Activated CD4-positive, CD25-positive, alpha-beta regulatory T cell treated with anti-CD3 and anti-CD28 coated beads, Interleukin-2, amount 50 U/mL, for 72 hours (primary cell): ENCODE measurements around the gene ABHD18.
"Not testable (repeated sequence)": the region's sequence is repeated elsewhere in the genome, so short reads cannot be mapped to it uniquely, and the experiment has no call there.

Source experiments
- DNase-seq: peaks from one replicate; pipeline ENCODE4 v3.0.0; 2021

Gene ABHD18

DNA sequence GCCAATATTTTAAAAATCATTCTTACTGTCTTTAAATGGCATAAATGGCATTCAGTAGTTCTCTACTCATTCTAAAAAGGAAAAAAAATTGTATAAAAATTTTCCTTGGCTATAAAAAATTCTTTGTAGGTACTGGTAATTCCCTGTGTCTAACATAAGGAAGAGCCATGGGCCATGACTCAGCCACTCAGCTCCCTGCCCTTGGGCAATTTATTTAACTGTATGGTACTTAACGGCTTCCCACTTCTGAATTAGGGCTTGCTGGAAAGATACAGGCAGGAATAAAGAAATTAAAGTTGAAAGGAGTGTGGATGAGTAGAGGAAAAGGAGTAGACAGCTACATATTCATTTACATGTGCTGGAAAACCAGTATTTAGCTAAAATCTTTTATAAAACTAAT lies 30.6 kb downstream of the ABHD18 start:
- DNase-seq = no peak

DNA sequence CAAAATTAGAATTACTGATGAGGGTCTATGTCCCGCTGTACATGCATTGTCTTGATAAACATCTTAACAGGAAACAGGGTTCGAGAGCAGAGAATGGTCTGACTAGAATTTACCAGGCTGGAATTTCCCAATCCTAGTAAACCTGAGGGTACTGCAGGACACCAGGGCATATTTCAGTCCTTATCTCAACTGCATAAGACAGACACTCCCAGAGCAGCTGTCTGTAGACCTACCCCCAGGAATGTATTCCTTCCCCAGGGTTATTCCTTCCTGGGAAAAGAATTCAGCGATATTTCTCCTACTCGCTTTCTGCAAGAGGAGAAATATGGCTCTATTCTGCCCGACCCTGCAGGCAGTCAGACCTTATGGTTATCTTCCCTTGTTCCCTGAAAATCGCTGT lies 31.3 kb downstream of the ABHD18 start:
- DNase-seq = not testable (repeated sequence)

DNA sequence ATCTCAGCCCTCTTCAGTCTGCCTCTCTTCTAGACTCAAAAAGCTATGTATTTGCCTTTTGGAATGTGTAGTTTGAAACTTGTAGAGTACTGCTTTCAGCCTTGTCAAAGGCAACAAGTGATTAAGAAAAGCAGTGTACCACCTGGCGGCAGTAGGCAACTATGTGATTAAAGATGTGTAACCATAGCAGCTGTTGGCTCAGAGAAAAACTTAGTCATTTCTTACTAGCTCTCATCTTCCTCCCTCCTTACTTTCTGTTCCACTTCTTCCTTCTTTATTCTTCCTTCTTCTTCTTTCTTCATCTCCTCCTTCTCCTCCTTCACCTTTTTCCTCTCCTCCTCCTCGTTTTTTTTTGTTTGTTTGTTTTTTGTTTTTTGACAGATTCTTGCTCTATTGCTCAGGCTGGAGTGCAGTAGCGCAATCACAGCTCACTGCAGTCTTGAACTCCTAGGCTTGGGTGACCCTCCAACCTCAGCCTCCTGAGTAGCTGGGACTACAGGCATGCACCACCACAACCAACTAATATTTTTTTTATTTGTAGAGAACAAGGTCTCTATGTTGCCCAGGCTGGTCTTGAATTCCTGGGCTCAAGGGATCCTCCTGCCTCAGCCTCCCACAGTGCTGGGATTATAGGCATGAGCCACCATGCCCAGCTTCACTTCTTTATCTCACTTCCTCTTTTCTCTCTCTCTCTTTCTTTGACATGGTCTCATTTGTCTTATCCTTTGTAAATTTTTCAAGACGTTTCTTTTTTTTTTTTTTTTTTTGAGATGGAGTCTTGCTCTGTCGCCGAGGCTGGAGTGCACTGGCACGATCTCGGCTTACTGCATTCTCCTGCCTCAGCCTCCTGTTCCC lies 32.6 kb downstream of the ABHD18 start:
- DNase-seq = no peak

DNA sequence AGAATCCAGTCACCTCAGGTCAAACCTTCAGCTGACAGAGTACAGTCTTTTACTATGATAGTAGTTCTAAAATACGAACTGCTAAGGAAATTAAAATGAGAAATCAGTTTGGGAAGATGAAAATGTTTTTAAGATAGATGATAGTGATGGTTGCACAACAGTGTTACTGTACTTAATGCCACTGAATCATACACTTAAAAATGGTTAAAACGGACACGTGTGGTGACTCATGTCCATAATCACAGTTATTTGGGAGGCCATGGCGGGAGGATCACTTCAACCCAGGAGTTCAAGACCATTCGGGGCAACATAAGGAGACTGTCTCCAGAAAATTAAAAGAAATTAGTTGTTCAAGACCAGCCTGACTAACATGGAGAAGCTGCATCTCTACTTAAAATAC lies 41.4 kb downstream of the ABHD18 start:
- DNase-seq = no peak

DNA sequence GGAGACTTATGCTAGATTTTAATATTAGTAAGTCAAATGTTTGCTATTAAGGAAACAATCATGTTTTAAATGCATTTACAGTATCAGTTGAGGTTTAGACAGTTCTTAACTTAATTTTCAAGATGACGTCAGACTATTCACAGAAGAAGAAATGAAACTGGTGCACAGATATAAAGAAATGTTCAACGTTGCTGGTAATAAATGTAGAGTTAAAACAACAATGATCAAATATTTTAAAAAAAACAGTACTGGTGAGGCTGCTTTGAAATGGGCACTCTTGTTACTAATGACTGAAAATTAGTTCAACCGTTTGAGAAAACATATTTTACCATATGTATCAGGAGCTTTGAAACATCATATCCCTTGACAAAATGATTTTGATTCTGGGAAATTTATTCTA lies 44.2 kb downstream of the ABHD18 start:
- DNase-seq = no peak

DNA sequence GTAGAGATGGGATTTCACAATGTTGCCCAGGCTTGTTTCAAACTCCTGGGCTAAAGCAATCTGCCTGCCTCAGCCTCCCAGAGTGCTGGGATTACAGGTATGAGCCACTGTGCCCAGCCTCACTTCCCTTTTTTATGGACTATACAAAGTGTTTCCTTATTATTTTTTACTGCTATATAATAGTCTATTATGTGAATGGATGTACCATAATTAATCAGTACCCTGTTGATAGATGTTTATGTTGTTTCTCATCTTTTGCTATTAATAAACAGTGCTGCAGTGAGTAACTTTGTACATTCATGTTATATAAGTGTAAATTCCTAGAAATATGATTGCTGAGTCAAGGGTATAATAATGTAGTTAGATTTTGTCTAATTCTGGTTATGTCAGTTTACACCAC lies 60.1 kb downstream of the ABHD18 start:
- DNase-seq = no peak

DNA sequence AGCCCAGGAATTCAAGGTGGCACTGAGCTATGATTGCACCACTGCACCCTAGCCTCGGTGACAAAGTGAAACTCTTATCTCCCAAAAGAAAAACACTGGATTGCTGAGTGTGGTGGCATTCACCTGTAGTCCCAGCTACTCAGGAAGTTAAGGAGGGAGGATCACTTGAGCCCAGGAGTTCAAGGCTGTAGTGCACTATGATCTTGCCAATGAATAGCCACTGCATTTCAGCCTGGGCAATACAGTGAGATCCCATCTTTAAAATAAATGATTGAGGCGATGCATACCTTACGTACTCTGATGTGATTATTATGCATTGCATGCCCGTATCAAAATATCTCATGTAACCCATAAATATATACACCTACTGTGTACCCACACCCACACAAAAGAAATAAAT lies 64.7 kb downstream of the ABHD18 start:
- no peak for DNase-seq

DNA sequence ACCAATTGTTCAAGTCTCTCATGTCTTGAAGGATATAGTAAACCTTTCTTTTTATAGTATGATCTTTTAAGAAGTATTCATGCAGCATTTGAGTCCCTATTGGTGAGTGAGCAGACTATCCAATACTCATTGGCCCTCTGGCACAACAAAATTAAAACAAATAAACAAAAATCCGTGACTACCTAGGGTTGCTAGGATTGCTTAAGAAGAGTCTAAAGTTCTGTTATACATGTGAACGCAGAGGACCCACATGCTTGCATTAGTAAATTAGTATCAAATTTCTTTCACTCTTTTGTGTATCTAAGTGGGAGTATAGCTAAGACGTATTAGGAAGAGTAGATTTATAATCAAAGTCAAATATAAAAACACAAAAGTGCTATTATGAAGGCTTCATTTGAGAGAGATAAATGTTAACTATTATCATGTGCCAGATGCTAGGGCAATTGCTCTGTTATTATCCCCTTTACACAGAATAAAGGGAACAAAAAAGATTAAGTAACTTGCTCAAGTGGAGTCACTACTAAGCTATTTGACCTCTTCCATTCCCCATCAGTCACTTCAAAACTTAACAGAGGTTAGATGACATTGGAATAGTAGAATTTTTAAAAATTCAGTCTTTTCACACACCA lies 66.7 kb downstream of the ABHD18 start:
- no peak for DNase-seq

DNA sequence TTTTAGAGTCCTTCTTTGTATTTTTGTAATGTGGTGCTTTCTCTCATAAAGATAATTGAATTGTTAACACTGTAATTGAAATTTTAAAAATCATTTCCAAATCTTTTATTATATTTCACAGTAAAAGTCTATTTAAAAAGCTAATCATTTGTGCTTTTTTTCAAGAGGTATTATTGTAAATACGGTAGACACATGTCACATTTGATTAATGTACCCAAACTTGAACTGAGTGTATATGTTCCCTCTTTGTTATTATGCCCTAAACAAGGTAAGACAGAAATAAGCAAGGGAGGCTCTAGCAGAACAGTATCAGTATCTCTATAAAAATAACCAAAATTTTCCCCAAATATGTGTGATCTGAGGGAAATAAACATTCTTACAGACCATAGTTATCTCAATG lies 74.4 kb downstream of the ABHD18 start:
- no peak for DNase-seq

DNA sequence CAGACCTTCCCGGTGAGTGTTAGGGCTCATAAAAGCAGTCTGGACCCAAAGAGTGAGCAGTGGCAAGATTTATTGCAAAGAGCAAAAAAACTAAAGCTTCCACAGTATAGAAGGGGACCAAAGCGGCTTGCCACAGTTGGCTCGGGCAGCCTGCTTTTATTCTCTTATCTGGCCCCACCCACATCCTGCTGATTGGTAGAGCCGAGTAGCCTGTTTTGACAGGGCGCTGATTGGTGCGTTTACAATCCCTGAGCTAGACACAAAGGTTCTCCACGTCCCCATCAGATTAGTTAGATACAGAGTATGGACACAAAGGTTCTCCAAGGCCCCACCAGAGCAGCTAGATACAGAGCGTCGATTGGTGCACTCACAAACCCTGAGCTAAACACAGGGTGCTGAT lies 81.8 kb downstream of the ABHD18 start:
- not testable (repeated sequence) for DNase-seq

DNA sequence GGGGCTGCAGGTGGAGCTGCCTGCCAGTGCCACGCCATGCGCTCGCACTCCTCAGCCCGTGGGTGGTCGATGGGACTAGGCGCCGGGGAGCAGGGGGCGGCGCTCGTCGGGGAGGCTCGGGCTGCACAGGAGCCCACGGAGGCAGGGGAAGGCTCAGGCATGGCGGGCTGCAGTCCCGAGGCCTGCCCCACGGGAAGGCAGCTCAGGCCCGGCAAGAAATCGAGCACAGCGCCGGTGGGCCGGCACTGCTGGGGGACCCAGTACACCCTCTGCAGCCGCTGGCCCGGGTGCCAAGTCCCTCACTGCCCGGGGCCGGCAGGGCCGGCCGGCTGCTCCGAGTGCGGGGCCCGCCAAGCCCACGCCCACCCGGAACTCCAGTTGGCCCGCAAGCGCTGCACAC lies 82.3 kb downstream of the ABHD18 start:
- DNase-seq = not testable (repeated sequence)

DNA sequence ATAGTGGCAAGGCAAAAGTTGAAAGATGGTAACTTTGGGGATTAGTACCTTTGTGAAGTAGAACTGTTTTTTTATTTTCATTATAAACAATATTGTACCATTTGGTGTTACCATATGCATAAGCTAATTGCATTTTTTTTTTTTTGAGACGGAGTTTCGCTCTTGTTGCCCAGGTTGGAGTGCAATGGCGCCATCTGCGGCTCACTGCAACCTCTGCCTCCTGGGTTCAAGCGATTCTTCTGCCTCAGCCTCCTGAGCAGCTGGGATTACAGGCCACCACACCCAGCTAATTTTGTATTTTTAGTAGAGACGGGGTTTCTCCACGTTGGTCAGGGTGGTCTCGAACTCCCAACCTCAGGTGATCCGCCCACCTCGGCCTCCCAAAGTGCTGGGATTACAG lies 86.0 kb downstream of the ABHD18 start:
- not testable (repeated sequence) for DNase-seq

DNA sequence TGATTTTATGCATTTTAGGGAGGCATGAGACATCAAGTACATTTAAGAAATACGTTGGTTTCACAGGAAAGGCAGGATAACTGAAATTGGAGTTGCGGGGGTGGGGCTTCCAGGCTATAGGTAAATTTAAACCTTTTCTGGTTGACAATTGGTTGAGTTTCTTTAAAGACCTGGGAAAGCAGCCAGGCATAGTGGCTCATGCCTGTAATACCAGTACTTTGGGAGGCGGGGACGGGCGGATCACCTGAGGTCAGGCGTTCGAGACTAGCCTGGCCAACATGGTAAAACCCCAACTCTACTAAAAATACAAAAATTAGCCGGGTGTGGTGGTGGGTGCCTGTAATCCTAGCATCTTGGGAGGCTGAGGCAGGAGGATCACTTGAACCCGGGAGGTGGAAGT lies 89.7 kb downstream of the ABHD18 start:
- not testable (repeated sequence) for DNase-seq

DNA sequence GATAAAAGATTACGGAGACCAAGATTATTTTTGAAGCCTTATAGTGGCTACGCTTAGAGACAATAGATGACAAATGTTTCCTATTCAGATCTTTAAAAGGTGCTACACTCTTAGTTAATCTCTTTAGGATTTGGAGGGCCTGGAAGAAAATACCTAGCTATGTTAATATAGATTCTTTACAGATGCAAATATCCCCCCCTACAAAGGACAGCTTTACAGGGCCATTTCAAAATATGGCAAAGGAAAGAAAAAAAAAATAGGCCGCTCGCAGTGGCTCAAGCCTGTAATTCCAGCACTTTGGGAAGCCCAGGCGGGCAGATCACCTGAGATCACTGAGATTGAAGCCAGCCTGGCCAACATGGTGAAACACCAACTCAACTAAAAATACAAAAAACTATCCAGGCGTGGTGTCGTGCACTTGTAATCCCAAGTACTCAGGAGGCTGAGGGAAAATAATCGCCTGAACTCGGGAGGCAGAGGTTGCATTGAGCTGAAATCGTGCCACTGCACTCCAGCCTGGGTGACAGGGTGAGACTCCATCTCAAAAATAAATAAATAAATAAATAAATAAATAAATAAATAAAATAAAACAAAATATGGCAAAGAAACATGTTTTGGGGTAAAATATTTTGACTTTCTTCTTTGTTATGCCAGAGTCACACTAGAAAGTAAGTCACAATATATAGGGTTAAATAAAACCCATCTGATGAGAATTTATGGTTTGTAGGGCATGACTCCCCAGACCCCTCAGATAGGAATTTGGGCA lies 90.4 kb downstream of the ABHD18 start:
- DNase-seq = not testable (repeated sequence)

DNA sequence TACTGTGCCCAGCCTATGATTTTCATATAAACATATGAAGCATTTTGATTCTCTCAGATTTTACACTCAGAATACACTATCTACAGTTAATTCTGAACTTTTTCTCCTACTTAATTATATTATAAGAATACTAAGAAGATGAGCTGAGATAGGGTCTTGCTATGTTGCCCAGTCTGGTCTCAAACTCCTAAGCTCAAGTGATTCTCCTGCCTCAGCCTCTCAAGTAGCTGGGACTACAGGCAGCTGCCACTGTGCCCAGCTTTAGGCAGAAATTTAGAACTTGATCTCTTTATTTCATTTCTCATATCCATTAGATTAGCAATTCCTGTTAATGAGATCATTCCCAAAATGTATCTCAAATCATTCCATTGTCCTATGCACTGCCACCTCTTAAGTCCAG lies 91.2 kb downstream of the ABHD18 start:
- no peak for DNase-seq

DNA sequence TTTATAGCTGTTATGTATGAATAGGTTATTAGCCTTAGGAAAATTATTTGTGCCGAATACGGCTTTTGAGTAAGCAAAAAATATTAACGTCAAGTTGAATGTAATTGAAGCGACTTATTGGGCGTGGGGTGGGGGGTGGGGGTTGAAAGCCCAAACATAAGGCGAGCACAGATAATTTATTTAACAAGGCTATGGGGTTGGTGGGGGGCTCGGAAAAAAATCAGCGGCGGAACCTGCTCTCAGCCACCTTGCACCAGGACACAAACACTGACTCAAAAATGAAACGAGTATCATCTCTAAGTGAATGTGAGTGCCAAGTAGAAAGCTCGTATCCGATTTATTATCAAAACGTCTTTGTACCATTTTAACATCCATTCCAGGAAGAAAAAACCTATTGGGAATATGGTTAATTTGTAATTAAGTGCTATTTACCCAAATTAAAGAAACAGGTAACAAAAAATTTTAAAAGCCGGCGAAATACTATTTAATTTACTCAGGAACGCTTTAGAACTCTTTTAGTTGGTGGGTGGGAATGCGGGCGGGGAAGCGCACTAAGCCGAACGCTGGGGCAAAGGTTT lies 95.0 kb downstream of the ABHD18 start:
- no peak for DNase-seq

DNA sequence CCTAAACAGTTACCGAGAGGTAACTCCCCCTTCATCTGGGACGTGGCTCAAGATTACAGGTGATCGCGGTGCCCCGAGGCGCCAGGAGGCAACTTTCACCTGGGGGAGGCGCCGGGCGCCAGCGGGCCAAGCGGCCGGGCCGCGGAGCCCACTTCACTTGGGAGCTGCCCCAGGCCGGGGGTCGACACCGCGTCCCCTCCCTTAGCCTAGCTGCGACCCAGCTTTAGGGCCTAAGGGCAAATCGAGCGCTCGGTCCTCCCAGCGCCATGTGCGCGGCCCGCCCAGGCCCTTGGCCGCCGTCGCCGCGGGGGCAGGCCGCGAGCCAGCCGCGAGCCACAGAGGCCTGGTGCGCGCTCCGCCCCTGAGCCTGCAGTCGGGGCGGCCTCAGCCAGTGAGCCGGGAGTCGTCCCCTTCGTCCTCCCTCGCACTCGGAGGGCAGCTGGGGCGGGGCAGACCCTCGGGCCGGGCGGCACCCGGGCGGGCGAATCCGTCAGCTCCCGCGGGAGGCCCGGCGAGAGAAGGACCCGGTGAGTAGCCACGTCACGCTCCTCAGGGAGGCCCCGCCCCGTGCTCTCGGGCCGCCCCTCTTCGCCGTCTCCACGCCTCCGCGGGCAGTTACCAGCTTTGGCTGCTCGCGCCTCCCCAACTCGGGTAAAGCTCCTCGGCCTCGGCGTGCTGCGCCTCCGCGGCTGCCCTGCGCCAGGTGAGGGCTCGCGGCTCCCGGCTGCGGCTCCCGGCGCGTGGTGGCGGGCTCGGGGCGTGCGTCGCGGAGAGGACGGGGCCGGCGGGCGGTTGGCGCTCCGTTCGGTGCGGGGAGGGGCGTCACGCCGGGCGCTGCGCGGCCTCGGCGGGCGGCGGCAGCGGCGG lies 95.7 kb downstream of the ABHD18 start, which contains the start of gene LARP1B:
Gene LARP1B, plus strand, starts transcription at position 614 of the 867 bp plus-strand sequence. CDS start 13,640 bp downstream, outside the sequence.
- peak; percentile 92 for DNase-seq

DNA sequence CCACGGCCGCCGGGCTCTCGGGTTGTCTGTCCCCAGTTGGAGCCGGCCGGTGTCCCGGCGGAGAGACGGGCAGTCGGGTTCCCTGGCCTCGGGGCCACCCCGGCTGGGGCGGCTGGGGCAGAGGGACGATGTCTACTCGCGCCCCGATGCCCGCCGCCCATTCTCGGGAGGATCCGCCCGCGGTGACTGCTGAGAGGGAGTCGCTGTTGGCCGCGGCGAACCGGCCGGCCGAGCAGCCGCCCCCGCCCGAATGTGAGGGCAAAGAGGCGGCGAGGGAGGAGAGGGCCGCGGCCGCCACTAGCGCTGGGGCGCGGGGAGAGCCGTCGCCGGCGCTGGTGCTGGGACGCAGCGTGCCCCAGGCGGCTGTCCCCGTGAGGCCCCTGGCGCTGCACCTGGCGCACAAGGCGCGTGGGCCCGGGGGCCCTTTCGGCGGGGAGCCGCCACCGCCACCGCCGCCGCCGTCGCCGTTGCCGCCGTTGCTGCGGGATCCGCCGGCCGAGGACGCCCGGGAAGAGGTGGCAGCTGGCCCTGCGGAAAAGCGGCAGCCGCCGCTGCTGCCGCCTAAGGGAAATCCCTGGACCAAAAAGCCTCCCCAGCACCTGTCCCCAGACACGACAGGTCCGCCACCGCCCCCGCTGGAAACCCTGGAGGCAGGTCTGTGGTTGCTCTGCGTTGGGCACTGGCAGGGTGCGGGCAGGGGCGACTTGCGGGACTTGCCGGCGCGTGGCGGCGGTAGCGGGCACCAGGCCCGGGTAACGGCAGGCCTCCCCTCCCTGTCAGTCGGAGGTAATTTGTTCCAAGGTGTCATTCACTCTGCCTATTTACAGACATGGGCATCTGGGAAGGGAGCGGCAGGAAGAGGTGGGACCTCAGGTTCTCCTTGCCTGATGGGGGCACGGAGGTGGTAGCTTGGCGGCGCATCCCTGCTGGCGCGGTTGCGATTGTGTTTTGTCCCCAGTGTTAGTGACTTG lies 96.6 kb downstream of the ABHD18 start:
- DNase-seq = peak; percentile 69

DNA sequence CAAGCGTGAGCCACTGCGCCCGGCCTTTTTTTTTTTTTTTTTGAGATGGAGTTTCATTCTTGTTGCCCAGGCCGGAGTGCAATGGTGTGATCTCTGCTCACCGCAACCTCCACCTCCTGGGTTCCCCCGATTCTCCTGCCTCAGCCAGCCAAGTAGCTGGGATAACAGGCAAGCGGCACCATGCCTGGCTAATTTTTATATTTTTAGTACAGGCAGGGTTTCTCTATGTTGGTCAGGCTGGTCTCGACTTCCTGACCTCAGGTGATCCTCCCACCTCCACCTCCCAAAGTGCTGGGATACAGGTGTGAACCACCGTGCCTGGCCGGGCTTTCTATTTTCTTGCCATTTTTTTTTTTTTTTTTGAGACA lies 101.2 kb downstream of the ABHD18 start:
- DNase-seq = not testable (repeated sequence)

DNA sequence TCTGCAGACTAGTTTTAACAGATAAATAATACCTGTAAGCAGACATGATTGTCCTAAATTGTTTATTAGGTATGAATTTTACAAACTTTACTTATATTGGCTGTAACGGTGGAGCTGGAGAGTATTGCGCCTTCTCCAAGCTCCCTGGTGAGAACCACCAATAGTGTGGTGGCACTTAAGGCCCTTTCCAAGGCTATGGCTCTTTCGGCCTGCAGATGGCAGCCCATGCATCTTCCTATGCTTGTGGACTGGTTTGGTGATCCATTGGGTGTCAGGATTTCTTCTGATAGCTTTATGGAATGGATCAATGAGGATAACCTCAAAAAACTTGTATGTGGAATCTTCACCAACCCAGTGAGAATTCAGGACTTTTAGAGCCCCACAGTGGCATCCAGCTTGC lies 103.7 kb downstream of the ABHD18 start:
- no peak for DNase-seq

DNA sequence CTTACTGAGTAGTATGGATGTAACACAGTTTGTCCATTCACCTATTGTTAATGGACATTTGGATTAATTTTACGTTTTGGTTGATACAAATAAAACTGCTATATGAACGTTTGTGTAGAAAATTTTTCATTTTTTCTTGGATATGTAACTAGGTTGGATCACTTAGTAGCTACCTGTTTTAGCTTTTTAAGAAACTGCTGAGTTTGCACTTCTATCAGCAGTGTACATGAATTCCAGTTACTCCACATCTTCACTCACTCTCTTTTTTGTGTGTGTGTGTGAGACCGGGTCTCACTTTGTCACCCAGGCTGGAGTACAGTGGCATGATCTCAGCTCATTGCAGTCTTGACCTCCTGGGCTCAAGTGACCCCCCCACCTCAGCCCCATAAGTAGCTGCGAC lies 111.3 kb downstream of the ABHD18 start:
- no peak for DNase-seq
